ENCODE data around the gene RAET1L.

- TF ChIP-seq SMAD1 (IDR thresholded peaks at IDR 0.05; ENCODE audit: low read depth, partially characterized antibody) = no peak
- no peak for TF ChIP-seq REST (IDR thresholded peaks at IDR 0.05; ENCODE audit: low read depth, low read length)
Measured at GRCh38 chr6:150072201-150072600, 46.9 kb upstream of the RAET1L start.
